Fibroblast of villous mesenchyme (primary cell): ENCODE results near the gene PHACTR4. TPM values are rescaled to one million over a fixed set of nuclear protein-coding genes. Genes with fewer than 3 reads are reported as not detected.
"Not testable (repeated sequence)": the region's sequence is repeated elsewhere in the genome, so short reads cannot be mapped to it uniquely, and the experiment has no call there.

Source experiments
- DNase-seq: peaks from one replicate; pipeline ENCODE4 v3.0.0-alpha.2; 2010; ENCODE audit warnings: low read depth
- H3K4me3 ChIP-seq: 2 replicates; pipeline ENCODE4 v1.5.1; 2011; ENCODE audit warnings: low read depth, mild to moderate bottlenecking, low read length
- CTCF ChIP-seq: IDR thresholded peaks from 2 replicates; pipeline ENCODE4 v1.5.1; 2012; ENCODE audit warnings: low read depth, mild to moderate bottlenecking, low read length; ENCODE audit not compliant: insufficient read depth
- total RNA-seq: library from RNA; depleted of rRNA; stranded (reverse); fragments of >200 nt; gene quantifications from 2 replicates; pipeline ENCODE4 v1.2.3, GENCODE V29; 2012

Gene PHACTR4
- total RNA-seq, 1 donor: 12.1 TPM

- H3K4me3 ChIP-seq: no peak overlapping the region
- no peak for DNase-seq
- TF ChIP-seq CTCF: no peak
Measured at GRCh38 chr1:28447679-28448078, 78.1 kb downstream of the PHACTR4 start.

GRCh38 chr1:28448094-28448611, 78.6 kb downstream of the PHACTR4 start:
- not testable (repeated sequence) for DNase-seq, H3K4me3 ChIP-seq

GRCh38 chr1:28449904-28450303, 80.4 kb downstream of the PHACTR4 start:
- no peak for TF ChIP-seq CTCF
- DNase-seq: no peak
- H3K4me3 ChIP-seq: no peak overlapping the region

- no peak overlapping the region for H3K4me3 ChIP-seq
- no peak for TF ChIP-seq CTCF
- no peak for DNase-seq
Measured at GRCh38 chr1:28450561-28450960, 81.0 kb downstream of the PHACTR4 start.

GRCh38 chr1:28451011-28451410, 81.5 kb downstream of the PHACTR4 start:
- TF ChIP-seq CTCF: no peak
- DNase-seq: no peak
- no peak overlapping the region for H3K4me3 ChIP-seq

GRCh38 chr1:28456078-28456477, 86.5 kb downstream of the PHACTR4 start:
- peak; percentile 59 for DNase-seq
- no peak overlapping the region for H3K4me3 ChIP-seq
- TF ChIP-seq CTCF: no peak

- TF ChIP-seq CTCF: no peak
- no peak overlapping the region for H3K4me3 ChIP-seq
- no peak for DNase-seq
Measured at GRCh38 chr1:28457678-28458077, 88.1 kb downstream of the PHACTR4 start.
